ENCODE data around the gene CTNND2.

- TF ChIP-seq CTCF (IDR thresholded peaks at IDR 0.05; ENCODE audit: low read length): no peak
- no peak for TF ChIP-seq EZH2phosphoT487 (IDR thresholded peaks at IDR 0.05; ENCODE audit: low read length)
- TF ChIP-seq EZH2 (optimal IDR thresholded peaks at IDR 0.05; ENCODE audit: low read depth, low read length): no peak
These were observed 908.4 kb downstream of the CTNND2 start for GRCh38 chr5:10995891-10996290.
